Right ventricle myocardium inferior (tissue), 1 donor: ENCODE results near the gene FGF14. TPM values are rescaled to one million over a fixed set of nuclear protein-coding genes. Genes with fewer than 3 reads are reported as not detected.
A peak's percentile ranks its signal among the peaks of the same experiment; 100 is the strongest.

Source experiments
- ATAC-seq: fragments of 200-7000 bp; cut with Tn5 transposase; one replicate; pipeline ENCODE4 v1.9.1; 2020; ENCODE audit warnings: mild to moderate bottlenecking, moderate library complexity
- DNase-seq: peaks from one replicate; pipeline ENCODE4 v3.0.0; 2021; ENCODE audit errors: missing footprints
- intact Hi-C: fragments of 100-400 bp; cut with DNase I; formaldehyde crosslinking; loops from one replicate; pipeline ENCODE4 v1.11.0; 2022
- total RNA-seq: library from RNA; stranded (reverse); fragmentation: NEBNext Ultra II Directional; extraction: Animal tissue kit (Norgen Biotek cat#: 25700); gene quantifications from one replicate; pipeline ENCODE4 v1.2.1, GENCODE V29; 2021
- donor health status: DM: no; HTN: yes; CAD: no; lungs with severe emphysema.

The FGF14 gene
- total RNA-seq, 1 donor from 2014 or later = 3.6 TPM

GRCh38 chr13:101989798-101990350 lies 412.0 kb downstream of the FGF14 start:
- intact Hi-C loops = no loop called here
- no peak for DNase-seq
- ATAC-seq = no peak

- DNase-seq (no peak), ATAC-seq (no peak)
- intact Hi-C loops = no loop called here
Measured at GRCh38 chr13:101988140-101988539, 413.7 kb downstream of the FGF14 start.

DNA sequence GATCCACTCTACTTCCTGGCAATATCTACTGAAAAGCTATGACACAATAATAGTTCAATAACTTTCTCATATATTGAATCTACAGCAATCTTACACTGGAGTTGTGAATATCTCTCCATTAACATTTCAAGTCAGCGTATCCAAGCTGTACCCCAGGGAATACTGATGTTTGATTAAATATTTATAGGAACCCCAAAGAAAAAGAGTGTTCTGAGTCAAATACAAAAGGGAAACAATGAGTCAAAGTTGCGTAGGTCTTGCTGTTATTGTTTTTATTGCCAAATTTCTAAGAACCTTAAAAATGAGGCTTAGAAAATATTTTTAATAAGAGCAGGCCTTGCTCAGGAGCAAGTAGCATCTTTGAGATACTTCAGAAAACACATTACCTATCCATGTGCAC lies 415.5 kb downstream of the FGF14 start:
- intact Hi-C loops = no loop called here
- no peak for ATAC-seq
- no peak for DNase-seq

GRCh38 chr13:101985321-101985720 lies 416.5 kb downstream of the FGF14 start:
- DNase-seq (no peak), ATAC-seq (no peak)
- intact Hi-C loops = no loop called here

DNA sequence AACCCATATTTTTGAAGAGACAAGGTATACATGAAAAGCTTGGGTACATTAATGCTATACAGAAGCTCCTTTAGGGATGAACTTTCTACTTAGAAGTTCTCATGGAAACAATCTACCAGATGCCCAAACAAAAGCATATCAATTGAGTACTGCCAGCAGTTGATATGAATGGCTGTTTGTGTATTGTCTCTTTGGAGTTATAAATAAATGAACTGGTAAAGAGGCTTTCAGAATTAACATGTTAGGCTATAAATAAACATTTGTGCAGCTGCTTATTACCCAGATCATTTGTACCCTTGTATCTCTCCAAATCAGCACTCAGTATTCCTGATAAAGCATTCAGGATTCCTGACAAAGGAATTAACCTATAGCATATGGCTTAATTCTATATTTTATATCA lies 418.9 kb downstream of the FGF14 start:
- intact Hi-C loops = no loop called here
- DNase-seq (no peak), ATAC-seq (peak; percentile 78)

- no peak for ATAC-seq
- intact Hi-C loops = no loop called here
Measured at GRCh38 chr13:101979825-101980224, 422.0 kb downstream of the FGF14 start.

DNA sequence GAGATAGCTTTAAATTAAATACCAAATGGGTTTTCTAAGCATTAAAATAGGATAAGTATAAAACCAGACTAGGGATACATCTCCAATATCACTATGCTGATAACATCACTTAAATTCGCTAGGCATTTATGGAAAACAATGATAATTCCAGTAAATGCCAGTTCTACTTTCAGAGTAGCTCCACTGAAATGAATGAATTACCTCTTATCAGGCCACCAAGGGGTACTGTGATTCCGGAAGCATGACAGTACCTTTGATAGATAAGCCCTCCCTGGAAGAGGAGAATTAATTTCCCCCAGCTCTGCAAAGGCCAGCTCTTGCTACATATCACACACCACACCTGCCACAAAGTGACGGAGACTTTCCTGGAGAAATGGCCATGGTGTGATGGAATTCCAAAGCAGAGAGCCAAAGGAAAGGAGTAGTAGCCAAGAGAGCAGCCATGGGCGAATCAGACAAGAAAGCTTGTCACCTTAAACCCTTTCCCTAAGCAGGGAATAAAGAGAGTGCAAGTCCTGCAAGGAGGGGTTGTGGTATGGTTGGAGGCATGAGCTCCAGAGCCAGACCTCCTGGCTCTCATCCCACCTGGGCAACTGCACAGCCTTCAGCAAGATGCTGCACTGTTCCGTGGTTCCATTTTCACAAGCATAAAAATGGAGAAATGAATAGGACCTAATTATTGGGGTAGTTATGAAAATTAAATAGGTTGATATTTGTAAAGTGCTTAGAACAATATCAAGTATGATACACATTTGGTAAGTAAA lies 423.1 kb downstream of the FGF14 start:
- no peak for DNase-seq
- intact Hi-C loops = no loop called here
- ATAC-seq = no peak

More at GRCh38 chr13:101979825-101980224, 422.0 kb downstream of the FGF14 start:
- no peak for DNase-seq

- intact Hi-C loops = no loop called here
- DNase-seq (no peak), ATAC-seq (peak; percentile 24)
Measured at GRCh38 chr13:101977475-101977874, 424.4 kb downstream of the FGF14 start.

DNA sequence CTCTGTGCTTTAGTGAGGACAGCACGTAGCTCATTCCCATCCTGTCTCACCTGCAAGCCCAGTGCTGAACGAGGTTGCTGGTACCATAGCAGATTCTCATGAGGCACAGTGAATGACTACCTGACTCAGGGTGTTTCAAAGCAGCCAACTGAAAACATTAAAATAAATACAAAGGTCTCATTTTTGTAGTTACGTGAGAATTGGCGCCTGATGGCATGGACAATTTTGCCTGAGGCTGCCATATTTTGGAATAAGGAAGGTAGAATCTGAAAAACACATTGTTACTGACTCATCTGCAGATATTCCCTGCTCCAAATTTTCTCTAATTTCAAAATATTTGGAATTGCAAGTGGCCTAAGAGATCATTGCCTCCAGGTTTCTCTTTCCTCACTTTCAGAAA lies 429.7 kb downstream of the FGF14 start:
- DNase-seq (peak; percentile 27), ATAC-seq (no peak)
- intact Hi-C loops = no loop called here

DNA sequence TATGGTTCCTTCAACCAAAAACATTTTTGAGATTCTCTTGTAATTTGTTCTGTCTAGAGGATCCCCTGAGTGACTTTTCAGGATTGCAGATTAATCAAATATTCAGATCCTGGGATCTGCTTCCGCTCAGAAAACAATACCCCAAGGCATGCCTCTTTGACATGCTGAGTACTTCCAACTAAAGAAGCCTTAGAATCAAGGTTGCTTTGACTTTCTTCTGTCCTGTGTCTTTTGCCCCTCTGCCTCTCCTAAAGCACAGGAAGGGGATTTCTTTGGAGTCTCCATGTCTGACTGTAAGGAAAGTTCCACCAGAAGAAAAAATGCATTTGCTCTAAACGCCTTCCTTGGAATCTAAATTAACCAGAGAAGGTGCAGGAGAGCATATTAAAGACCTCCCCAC lies 431.5 kb downstream of the FGF14 start:
- intact Hi-C loops = no loop called here
- ATAC-seq = no peak
- no peak for DNase-seq

GRCh38 chr13:101967781-101968180 lies 434.1 kb downstream of the FGF14 start:
- ATAC-seq (no peak), DNase-seq (no peak)
- intact Hi-C loops = no loop called here

- intact Hi-C loops = no loop called here
- ATAC-seq (no peak), DNase-seq (no peak)
Measured at GRCh38 chr13:101967216-101967615, 434.6 kb downstream of the FGF14 start.

DNA sequence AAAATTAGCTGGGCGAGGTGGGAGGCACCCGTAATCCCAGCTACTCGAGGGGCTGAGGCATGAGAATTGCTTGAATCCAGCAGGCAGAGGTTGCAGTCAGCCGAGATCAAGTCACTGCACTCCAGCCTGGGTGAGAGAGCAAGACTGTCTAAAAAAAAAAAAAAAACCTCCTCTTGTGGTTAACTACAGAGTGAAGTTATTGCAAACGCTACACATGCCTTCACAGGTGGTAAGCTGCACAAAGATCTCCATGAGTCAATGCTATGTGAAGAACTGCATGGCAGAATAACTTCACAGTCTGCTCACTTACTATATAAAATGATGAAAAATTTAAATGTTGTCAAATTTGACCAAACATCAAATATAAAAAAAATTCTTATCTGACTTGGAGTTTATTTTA lies 436.8 kb downstream of the FGF14 start:
- intact Hi-C loops = no loop called here
- DNase-seq = no peak
- no peak for ATAC-seq

DNA sequence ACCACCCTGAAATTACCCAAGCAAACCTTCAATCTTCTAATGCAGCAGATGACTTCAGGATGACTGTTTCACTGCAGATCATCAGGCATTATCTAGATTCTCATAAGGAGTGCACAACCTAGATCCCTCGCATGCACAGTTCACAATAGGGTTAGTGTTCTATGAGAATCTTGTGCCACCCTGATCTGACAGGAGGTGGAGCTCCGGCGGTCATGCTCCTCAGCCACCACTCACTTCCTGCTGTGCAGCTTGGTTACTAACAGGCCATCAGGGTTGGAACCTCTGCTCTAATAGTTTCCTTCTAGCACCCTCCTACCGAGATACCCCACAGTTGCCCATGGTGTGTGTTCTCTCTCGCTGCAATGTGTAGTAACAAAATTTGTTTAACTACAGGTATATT lies 442.8 kb downstream of the FGF14 start:
- ATAC-seq = no peak
- no peak for DNase-seq
- intact Hi-C loops = no loop called here

- DNase-seq (no peak), ATAC-seq (no peak)
- intact Hi-C loops = no loop called here
Measured at GRCh38 chr13:101955764-101956163, 446.1 kb downstream of the FGF14 start.

DNA sequence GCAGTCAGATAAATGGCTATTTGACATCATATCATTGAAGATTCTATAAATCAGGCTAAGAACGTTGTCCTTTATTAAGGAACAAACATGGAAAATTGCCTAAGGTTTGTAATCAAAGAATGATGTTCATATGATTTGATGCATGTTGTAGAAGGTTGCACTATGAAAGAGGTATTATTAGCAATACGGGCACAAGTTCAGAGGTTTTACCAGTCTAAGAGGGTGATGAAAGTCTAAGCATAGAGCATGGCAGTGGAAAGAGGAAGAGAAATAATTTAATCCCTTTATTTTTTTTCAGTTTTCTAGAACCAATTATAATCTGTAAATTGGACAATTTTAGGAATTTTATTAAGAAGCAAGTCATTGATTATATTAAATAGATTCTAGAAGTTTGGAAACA lies 450.7 kb downstream of the FGF14 start:
- ATAC-seq = peak; percentile 74
- DNase-seq = no peak
- intact Hi-C loops = loop anchor here (5.0 kb wide), 1 partner anchor 136 kb away; no protein-coding TSS in a partner anchor

- no peak for DNase-seq
- intact Hi-C loops = loop anchor here (5.0 to 10.0 kb wide), 2 partner anchors 138 to 355 kb away; no protein-coding TSS in a partner anchor
- ATAC-seq = no peak
Measured at GRCh38 chr13:101949681-101950080, 452.2 kb downstream of the FGF14 start.

- intact Hi-C loops = loop anchor here (10.0 kb wide), 1 partner anchor 358 kb away; no protein-coding TSS in a partner anchor
- DNase-seq (no peak), ATAC-seq (no peak)
Measured at GRCh38 chr13:101946401-101946800, 455.4 kb downstream of the FGF14 start.

DNA sequence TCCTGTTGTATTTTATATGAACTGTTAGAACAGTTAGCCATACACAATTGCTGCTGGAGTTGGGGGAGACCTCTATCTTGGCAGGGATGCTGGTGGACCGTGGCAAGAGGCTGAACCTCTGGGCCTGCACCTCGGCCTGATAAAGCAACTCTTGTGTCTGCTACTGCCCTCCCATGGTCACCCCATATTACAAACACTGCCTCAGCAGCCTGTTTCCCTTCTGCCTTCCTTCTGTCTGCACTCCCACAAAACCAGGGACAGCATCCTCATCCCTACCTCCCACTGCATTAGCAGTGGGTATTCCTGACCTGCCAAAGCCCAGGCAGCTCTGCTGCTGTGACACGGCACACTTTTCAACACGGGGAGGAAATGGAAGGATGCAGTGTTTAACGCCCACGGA lies 456.4 kb downstream of the FGF14 start:
- DNase-seq (no peak), ATAC-seq (no peak)
- intact Hi-C loops = loop anchor here (10.0 kb wide), 1 partner anchor 359 kb away; no protein-coding TSS in a partner anchor

DNA sequence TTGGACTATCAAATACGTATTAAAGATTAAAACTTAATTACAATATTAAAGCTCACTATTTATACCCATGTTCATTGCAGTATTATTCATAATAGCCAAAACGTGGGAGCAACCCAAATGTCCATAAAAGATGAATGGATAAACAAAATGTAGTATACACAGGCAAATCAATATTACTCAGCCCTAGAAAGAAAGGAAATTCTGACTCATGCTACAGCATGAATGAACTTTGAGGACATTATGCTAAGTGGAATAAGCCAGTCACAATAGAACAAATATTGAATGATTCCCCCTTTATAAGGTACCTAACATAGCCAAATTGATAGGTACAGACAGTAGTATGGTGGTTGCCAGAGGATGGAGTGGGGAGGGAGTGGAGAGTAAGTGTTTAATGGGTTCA lies 457.3 kb downstream of the FGF14 start:
- no peak for ATAC-seq
- no peak for DNase-seq
- intact Hi-C loops = loop anchor here (5.0 to 10.0 kb wide), 5 partner anchors 68 to 613 kb away; partner anchors contain the start of gene FGF14
